A549 treated with dexamethasone at 1 μM for 4 hours (cell line): ENCODE data around the gene PLEKHO2. TPM values are rescaled to one million over a fixed set of nuclear protein-coding genes. Genes with fewer than 3 reads are reported as not detected.

Source experiments
- total RNA-seq: library from RNA; stranded (reverse); fragments of 200-300 nt; extraction: Qiagen RNA extraction; gene quantifications from 5 replicates; pipeline ENCODE4 v1.2.3, GENCODE V29; 2022

The PLEKHO2 gene, protein sequence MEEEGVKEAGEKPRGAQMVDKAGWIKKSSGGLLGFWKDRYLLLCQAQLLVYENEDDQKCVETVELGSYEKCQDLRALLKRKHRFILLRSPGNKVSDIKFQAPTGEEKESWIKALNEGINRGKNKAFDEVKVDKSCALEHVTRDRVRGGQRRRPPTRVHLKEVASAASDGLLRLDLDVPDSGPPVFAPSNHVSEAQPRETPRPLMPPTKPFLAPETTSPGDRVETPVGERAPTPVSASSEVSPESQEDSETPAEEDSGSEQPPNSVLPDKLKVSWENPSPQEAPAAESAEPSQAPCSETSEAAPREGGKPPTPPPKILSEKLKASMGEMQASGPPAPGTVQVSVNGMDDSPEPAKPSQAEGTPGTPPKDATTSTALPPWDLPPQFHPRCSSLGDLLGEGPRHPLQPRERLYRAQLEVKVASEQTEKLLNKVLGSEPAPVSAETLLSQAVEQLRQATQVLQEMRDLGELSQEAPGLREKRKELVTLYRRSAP
- total RNA-seq = 5.9 to 6.9 TPM (median 6.5 TPM) in 5 replicates

DNA sequence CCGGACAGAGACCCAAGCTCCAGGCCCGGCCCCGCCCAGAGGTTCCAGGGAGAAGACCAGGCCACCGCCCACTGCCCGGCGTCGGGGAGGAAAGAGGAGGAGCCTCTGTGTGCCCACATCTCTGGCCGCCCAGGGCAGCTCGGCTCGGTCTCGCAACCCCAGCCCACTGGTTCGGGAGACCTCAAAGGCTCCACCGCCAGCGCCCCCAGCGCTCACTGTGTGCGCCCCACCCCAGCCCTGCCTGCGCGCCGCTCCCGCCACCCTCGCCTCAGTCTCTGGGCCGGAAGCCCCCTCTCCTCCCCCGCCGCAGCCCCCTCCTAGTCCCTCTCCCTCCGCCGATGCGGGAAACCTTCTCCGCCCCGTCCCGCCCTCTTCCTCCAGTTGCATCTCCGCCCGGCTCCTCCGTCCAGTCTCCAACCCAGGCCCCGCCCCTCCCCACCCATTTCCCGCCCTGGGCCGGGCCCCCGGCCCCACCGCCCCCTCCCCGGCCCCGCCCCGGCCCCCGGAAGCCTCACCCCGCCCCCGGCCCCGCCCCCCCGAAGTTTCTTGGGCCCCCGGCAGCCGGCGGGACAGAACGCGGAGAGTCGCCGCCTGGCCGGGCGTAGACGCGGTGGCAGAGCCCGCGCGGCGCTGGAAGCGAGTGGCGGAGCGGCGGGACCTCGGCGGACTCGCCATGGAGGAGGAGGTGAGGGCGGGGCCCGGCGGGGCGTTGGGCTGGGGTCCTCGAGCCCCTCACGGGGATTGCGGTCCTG lies at the start of gene PLEKHO2:
Gene PLEKHO2 (plus strand): TSS at position 572 of the 752 bp plus-strand sequence. CDS start 102 bp downstream, at position 674.

DNA sequence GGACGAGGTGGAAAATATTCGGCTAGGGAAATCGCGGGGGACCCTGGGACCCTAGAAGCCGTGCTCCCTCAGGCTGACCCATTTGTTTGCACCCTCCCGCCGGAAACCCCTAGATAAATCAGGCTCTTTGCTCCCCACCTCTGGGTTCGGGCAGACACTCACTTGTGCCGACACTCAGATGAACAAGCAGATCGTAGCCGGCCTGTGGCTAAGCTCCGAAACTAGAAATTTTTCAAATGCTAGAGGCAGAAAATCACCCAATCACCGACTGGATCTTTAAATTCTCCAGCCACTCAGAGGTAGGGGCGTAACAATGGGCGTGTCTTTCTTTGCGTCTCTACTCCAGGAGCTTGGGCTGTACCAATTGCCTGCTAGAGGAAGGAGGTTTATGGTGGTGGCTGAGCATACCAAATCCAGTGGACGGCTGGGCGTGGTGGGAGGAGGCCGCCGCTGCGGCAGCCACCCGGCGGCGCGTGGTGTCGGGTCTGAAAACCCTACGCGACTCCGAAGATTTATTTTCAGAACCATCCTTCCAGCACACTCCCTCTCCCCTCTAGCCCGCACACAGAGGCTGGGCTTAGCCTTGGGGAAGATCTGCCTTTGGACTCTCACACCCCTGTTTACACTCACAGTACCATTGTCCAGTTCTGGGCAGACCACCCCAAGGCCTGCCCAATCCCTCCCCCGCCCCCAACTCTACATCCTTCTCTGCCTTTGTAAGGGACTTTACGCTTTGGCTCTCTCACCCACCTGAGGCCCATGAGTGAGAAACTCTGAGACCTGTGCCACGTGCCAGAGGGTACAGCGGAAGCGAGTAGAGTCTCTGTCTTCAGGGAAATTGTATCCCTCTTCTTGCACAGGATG lies 16.1 kb upstream of the PLEKHO2 start, which contains the start of gene PIF1:
Gene PIF1 (minus strand): TSS at position 217 of the 864 bp plus-strand sequence. CDS start 1,312 bp downstream, outside the sequence.

DNA sequence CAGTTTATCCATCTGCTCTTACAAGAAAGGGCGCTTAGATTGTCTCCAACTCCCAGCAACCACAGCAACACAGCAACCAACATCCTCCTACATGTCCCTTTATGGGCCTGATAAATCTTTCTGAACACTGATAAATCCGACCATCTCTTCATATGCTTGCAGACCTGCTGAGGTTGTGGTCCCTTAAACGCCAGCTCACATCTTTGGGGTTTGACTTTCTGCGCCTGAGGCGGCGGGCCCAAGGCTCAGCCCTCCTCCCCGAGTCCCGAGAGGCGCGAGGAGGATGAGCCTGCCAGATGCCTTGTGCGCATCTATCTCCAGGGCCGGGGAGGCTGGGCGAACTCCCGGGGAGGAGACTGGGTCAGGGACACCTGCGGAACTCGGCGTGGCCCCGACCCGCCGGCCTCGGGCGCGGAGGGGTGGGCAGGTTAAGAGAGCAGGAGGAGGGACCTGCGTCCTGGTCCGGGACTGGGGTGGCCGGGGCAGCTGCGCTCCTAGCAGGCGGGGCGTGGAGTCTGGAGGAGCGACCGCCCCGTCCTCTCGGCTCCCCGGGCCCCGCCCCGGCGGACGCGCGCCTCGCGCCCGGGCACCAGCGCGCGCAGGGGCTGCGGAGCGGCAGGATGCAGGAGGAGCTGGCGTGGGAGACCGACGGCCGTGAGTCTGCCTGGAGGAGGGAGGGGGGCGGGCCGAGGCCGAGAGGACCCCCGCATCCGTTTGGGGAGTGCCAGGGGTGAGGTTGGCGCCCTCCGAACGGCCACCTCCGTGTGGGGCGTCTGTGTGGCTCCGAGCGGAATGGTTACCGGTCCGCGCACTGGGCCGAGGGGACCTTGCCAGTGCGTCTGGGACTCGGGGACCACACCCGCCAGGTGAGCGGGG lies 69.8 kb downstream of the PLEKHO2 start, which contains the start of gene ANKDD1A:
Gene ANKDD1A (plus strand): TSS at position 592 of the 876 bp plus-strand sequence. CDS start 29 bp downstream, at position 621.

Other genes with a start within 250 kb of the PLEKHO2 start
- gene RBPMS2, start 66.3 kb upstream of the PLEKHO2 start, total RNA-seq = 6.7 to 9.6 TPM (median 8.4 TPM) in 5 replicates
- gene PIF1, start 16.3 kb upstream of the PLEKHO2 start, total RNA-seq = 6.7 to 15.9 TPM (median 13.2 TPM) in 5 replicates
- gene ANKDD1A, start 70.0 kb downstream of the PLEKHO2 start, total RNA-seq = 1.2 to 2.1 TPM (median 1.7 TPM) in 5 replicates
- gene SPG21, start 148.0 kb downstream of the PLEKHO2 start, total RNA-seq = 115 to 133 TPM (median 124 TPM) in 5 replicates
- gene MTFMT, start 187.7 kb downstream of the PLEKHO2 start, total RNA-seq = 25.0 to 29.4 TPM (median 25.8 TPM) in 5 replicates
- gene SLC51B, start 203.5 kb downstream of the PLEKHO2 start, total RNA-seq = 13.7 to 16.8 TPM (median 15.2 TPM) in 5 replicates
- 0.08 to 0.17 TPM (median 0.14 TPM) in 4 of 5 replicates, not detected in the other for gene RASL12, start 226.1 kb downstream of the PLEKHO2 start, total RNA-seq
- not detected in 5 replicates for gene KBTBD13, start 234.8 kb downstream of the PLEKHO2 start, total RNA-seq